ENCODE measurements around the gene ANKH.

Gene ANKH

GRCh38 chr5:14659821-14660607 lies 211.6 kb downstream of the ANKH start:
- no peak for DNase-seq

- DNase-seq: no peak
Observed at GRCh38 chr5:14656898-14657297, 214.7 kb downstream of the ANKH start.

- no peak for DNase-seq
Observed at GRCh38 chr5:14655146-14655741, 216.3 kb downstream of the ANKH start.
